Measurements from ENCODE around the gene NEK6.

NEK6 gene

GRCh38 chr9:124260769-124261603 lies 3.2 kb downstream of the NEK6 start:
- DNase-seq, result no peak
- no peaks in the 10 kb centered on the region for H3K27me3 ChIP-seq (replicated peaks)
- H3K4me3 ChIP-seq (ENCODE audit: low read depth, low read length), result peak overlapping the region; percentile 34
- H3K27ac ChIP-seq, result peak overlapping the region; percentile 78
- in situ Hi-C loops (cut with HindIII; ENCODE audit: low pct_ligation_motif_present, low sequenced_read_pairs), result no loop called here
- peaks cover 3% of the 10 kb centered on the region for H3K36me3 ChIP-seq (replicated peaks)
- no peak for TF ChIP-seq CTCF (IDR thresholded peaks at IDR 0.05; ENCODE audit: low read depth, low read length, missing control alignments)

- no peak for DNase-seq
- Histone ChIP-seq H3K4me3 (ENCODE audit: low read depth, low read length) (peak overlapping the region; percentile 34), H3K27ac (peak overlapping the region; percentile 78), H3K27me3 (replicated peaks) (no peaks in the 10 kb centered on the region), H3K36me3 (replicated peaks) (peaks cover 3% of the 10 kb centered on the region)
- no peak for TF ChIP-seq CTCF (IDR thresholded peaks at IDR 0.05; ENCODE audit: low read depth, low read length, missing control alignments)
- in situ Hi-C loops (cut with HindIII; ENCODE audit: low pct_ligation_motif_present, low sequenced_read_pairs), result no loop called here
These were observed 4.2 kb downstream of the NEK6 start for GRCh38 chr9:124261736-124262648.

- Histone ChIP-seq H3K27me3 (replicated peaks) (no peaks in the 10 kb centered on the region), H3K36me3 (replicated peaks) (peaks cover 3% of the 10 kb centered on the region), H3K4me3 (ENCODE audit: low read depth, low read length) (no peak overlapping the region), H3K27ac (peak overlapping the region; percentile 78)
- TF ChIP-seq CTCF (IDR thresholded peaks at IDR 0.05; ENCODE audit: low read depth, low read length, missing control alignments), result no peak
- DNase-seq, result no peak
- in situ Hi-C loops (cut with HindIII; ENCODE audit: low pct_ligation_motif_present, low sequenced_read_pairs), result no loop called here
These were observed 4.9 kb downstream of the NEK6 start for GRCh38 chr9:124262649-124262972.

- H3K27ac ChIP-seq, result no peak overlapping the region
- no peak overlapping the region for H3K4me3 ChIP-seq (ENCODE audit: low read depth, low read length)
- no peaks in the 10 kb centered on the region for H3K27me3 ChIP-seq (replicated peaks)
- no peak for TF ChIP-seq CTCF (IDR thresholded peaks at IDR 0.05; ENCODE audit: low read depth, low read length, missing control alignments)
- in situ Hi-C loops (cut with HindIII; ENCODE audit: low pct_ligation_motif_present, low sequenced_read_pairs), result no loop called here
- no peak for DNase-seq
- H3K36me3 ChIP-seq (replicated peaks), result peaks cover 9% of the 10 kb centered on the region
These were observed 5.5 kb downstream of the NEK6 start for GRCh38 chr9:124263213-124263612.

GRCh38 chr9:124263800-124264426 lies 6.2 kb downstream of the NEK6 start:
- in situ Hi-C loops (cut with HindIII; ENCODE audit: low pct_ligation_motif_present, low sequenced_read_pairs), result no loop called here
- DNase-seq, result no peak
- H3K4me3 ChIP-seq (ENCODE audit: low read depth, low read length), result no peak overlapping the region

More at GRCh38 chr9:124263800-124264426, 6.2 kb downstream of the NEK6 start:
- Histone ChIP-seq H3K27ac (no peak overlapping the region), H3K36me3 (replicated peaks) (peaks cover 13% of the 10 kb centered on the region), H3K27me3 (replicated peaks) (no peaks in the 10 kb centered on the region)
- TF ChIP-seq CTCF (IDR thresholded peaks at IDR 0.05; ENCODE audit: low read depth, low read length, missing control alignments), result no peak

All from brain microvascular endothelial cell (primary cell).